ENCODE results near the gene COL1A2.

The COL1A2 gene

DNA sequence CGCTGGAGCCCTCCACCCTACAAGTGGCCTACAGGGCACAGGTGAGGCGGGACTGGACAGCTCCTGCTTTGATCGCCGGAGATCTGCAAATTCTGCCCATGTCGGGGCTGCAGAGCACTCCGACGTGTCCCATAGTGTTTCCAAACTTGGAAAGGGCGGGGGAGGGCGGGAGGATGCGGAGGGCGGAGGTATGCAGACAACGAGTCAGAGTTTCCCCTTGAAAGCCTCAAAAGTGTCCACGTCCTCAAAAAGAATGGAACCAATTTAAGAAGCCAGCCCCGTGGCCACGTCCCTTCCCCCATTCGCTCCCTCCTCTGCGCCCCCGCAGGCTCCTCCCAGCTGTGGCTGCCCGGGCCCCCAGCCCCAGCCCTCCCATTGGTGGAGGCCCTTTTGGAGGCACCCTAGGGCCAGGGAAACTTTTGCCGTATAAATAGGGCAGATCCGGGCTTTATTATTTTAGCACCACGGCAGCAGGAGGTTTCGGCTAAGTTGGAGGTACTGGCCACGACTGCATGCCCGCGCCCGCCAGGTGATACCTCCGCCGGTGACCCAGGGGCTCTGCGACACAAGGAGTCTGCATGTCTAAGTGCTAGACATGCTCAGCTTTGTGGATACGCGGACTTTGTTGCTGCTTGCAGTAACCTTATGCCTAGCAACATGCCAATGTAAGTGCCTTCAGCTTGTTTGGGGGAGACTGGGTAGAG lies at the start of gene COL1A2:
TSS of gene COL1A2 (plus strand) at position 459 of the 704 bp plus-strand sequence. CDS start at position 596, 137 bp downstream.
- H3K27ac ChIP-seq, result no peak within 1 kb of the TSS
- TF ChIP-seq, protein P1, sequence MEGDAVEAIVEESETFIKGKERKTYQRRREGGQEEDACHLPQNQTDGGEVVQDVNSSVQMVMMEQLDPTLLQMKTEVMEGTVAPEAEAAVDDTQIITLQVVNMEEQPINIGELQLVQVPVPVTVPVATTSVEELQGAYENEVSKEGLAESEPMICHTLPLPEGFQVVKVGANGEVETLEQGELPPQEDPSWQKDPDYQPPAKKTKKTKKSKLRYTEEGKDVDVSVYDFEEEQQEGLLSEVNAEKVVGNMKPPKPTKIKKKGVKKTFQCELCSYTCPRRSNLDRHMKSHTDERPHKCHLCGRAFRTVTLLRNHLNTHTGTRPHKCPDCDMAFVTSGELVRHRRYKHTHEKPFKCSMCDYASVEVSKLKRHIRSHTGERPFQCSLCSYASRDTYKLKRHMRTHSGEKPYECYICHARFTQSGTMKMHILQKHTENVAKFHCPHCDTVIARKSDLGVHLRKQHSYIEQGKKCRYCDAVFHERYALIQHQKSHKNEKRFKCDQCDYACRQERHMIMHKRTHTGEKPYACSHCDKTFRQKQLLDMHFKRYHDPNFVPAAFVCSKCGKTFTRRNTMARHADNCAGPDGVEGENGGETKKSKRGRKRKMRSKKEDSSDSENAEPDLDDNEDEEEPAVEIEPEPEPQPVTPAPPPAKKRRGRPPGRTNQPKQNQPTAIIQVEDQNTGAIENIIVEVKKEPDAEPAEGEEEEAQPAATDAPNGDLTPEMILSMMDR (conservative IDR thresholded peaks at IDR 0.05), result no peak

DNA sequence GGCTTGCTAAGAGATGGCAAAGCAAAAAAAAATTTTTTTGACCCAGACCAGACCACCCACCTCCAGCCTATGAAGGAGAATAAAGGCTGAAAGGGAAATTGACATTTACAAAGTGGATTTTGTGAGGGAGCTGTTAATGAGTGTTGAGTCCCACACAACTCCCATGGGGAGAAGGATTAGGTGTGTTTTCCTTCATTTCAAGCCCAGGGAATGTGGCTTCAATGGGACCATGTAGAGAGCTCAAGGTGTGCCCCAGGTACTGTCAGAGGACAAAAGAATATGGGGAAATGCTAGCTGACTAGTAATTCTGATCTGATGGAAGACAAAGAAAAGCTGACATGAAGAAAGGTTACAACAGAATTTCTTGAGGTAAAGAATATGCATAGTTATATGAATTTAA lies 48.8 kb upstream of the COL1A2 start:
- TF ChIP-seq, protein P1 (conservative IDR thresholded peaks at IDR 0.05), result no peak

DNA sequence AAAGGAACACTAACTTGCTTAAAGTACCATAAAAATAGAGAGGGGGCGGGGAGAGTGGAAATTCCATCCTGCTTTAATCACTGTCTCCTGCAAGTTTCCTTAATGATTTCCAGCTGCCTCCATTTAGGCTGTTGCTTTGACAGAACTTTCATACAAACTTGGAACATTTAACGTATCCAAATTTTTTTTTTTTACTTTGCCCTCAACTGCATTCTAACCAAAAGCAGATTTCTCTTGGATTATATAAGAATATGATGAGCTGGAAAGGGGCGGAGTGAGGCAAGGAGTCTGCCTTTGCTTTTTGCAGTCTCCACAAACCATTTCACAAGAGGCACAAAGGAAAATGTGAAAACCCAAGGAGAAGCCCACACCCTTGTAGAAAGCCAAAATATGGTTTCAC lies 46.6 kb upstream of the COL1A2 start:
- H3K27ac ChIP-seq, result no peak overlapping the region
- TF ChIP-seq, protein P1 (conservative IDR thresholded peaks at IDR 0.05), result no peak

More for the DNA sequence above, 48.8 kb upstream of the COL1A2 start:
- H3K27ac ChIP-seq, result no peak overlapping the region

DNA sequence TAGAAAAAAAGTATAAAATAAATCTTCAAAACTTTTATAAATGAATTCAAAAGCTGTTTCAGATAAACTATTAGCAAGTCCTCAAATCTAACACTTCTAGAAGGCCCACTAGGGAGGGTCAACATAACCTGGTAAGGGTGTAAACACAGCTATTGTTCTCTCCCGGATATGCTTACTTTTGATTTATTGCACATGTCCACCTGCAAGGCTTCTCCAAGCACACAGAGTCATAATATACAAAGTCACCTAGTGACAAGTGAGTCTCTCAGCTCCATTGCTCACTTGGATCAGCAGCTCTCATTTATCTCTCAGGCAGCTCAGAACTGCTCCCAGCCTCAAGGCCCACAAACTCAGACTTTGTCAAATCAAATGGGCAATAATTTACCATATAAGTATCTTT lies 44.0 kb upstream of the COL1A2 start:
- TF ChIP-seq, protein P1 (conservative IDR thresholded peaks at IDR 0.05), result no peak
- H3K27ac ChIP-seq, result no peak overlapping the region

DNA sequence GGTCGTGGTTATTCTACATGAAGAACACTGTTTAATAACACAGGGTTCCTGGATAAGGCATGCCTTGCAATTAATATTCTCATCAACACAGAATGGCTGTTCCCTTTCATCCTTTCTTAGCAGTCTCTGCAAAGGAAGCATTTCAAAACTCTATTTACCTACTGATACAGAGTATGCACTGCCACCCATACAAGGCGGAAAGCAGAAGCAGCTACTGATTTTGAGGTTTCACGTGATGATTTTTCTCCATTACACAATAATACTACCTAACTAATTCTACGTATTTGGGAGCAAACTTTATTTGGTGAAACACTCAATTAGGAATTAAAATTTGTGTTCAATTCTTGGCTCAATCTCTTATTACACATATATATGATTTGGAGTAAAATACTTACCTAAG lies 43.0 kb upstream of the COL1A2 start:
- TF ChIP-seq, protein P1 (conservative IDR thresholded peaks at IDR 0.05), result no peak
- no peak overlapping the region for H3K27ac ChIP-seq

DNA sequence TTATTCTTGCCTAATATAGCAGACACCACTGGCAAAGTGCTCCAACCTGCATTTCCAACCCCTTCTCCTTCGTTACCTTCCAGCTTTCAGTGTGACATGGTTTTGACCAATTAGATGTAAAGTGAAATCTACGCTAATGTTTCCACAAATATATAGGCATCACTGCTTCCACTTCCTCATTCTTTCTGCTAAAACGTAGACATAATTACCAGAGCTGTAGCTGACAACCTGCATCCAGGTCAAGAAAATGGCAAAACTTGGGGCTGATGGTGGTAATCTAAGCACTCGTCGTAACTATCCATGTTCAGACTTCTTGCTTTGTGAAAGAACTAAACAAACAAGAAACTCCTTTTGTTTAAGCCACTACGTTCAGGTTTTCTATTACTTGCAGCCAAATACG lies 41.8 kb upstream of the COL1A2 start:
- TF ChIP-seq, protein P1 (conservative IDR thresholded peaks at IDR 0.05), result no peak
- no peak overlapping the region for H3K27ac ChIP-seq

DNA sequence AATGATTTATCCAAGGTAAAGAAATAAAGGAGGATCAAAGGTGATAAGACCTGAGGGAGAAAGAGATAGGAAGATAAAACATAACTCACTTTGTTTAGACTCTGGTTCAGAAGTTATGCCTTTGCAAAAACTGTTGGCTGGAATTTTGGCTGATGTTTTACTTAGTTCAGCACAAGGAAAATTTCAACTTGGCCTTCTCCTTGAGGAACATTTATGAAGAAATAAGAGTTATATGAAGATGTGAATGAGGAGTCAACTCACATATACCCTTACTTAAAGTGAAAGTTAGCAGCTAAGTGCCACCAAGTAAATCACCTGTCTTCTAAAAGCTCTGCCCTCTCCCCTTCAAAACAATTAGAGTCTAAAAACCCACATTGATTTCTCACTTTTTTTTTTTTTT lies 39.7 kb upstream of the COL1A2 start:
- TF ChIP-seq, protein P1 (conservative IDR thresholded peaks at IDR 0.05), result no peak
- no peak overlapping the region for H3K27ac ChIP-seq
